ENCODE data around the gene PAX2.
"Not testable (repeated sequence)": the region's sequence is repeated elsewhere in the genome, so short reads cannot be mapped to it uniquely, and the experiment has no call there.

Gene PAX2

GRCh38 chr10:100744987-100745881, at the start of gene PAX2:
PAX2 (plus strand) TSS chr10:100745582; CDS start chr10:100746261, 679 bp downstream.
- H3K27ac ChIP-seq (ENCODE audit: low read length) = no peak within 1 kb of the TSS
- H3K4me1 ChIP-seq (ENCODE audit: control insufficient read depth, insufficient read depth, low read length) = peaks cover 60% of the 10 kb centered on the region
- H3K9me3 ChIP-seq (ENCODE audit: control insufficient read depth in 2 of 2, low read length in 2 of 2) = no peaks in the 10 kb centered on the region
- no peak within 1 kb of the TSS for H3K9ac ChIP-seq (ENCODE audit: low read length in 2 of 2)
- no peaks in the 10 kb centered on the region for H3K36me3 ChIP-seq (ENCODE audit: control insufficient read depth in 2 of 2, insufficient read depth in 2 of 2, low read length in 2 of 2)
- peak within 1 kb of the TSS; percentile 11 to 58 for H3K4me3 ChIP-seq (ENCODE audit: low read length in 2 of 2)
- H3K27me3 ChIP-seq (ENCODE audit: control insufficient read depth in 1 of 2, insufficient read depth in 2 of 2, low read length in 2 of 2) = peaks cover 82 to 95% of the 10 kb centered on the region in 2 donors

- Histone ChIP-seq H3K27ac (ENCODE audit: low read length) (no peak overlapping the region), H3K27me3 (ENCODE audit: control insufficient read depth in 1 of 2, insufficient read depth in 2 of 2, low read length in 2 of 2) (peaks cover 0 to 22% of the 10 kb centered on the region in 2 donors), H3K9ac (ENCODE audit: low read length in 2 of 2) (no peak overlapping the region), H3K4me3 (ENCODE audit: low read length in 2 of 2) (no peak overlapping the region), H3K9me3 (ENCODE audit: control insufficient read depth in 2 of 2, low read length in 2 of 2) (peaks cover 0 to 3% of the 10 kb centered on the region in 2 donors), H3K36me3 (ENCODE audit: control insufficient read depth in 2 of 2, insufficient read depth in 2 of 2, low read length in 2 of 2) (no peaks in the 10 kb centered on the region), H3K4me1 (ENCODE audit: control insufficient read depth, insufficient read depth, low read length) (no peaks in the 10 kb centered on the region)
Measured at GRCh38 chr10:100696477-100696901, 48.9 kb upstream of the PAX2 start.

GRCh38 chr10:100697070-100697469, 48.3 kb upstream of the PAX2 start:
- no peak overlapping the region for H3K9ac ChIP-seq (ENCODE audit: low read length in 2 of 2)
- H3K9me3 ChIP-seq (ENCODE audit: control insufficient read depth in 2 of 2, low read length in 2 of 2) = peaks cover 0 to 3% of the 10 kb centered on the region in 2 donors
- peaks cover 0 to 19% of the 10 kb centered on the region in 2 donors for H3K27me3 ChIP-seq (ENCODE audit: control insufficient read depth in 1 of 2, insufficient read depth in 2 of 2, low read length in 2 of 2)
- H3K27ac ChIP-seq (ENCODE audit: low read length) = no peak overlapping the region
- H3K4me1 ChIP-seq (ENCODE audit: control insufficient read depth, insufficient read depth, low read length) = no peaks in the 10 kb centered on the region
- no peak overlapping the region for H3K4me3 ChIP-seq (ENCODE audit: low read length in 2 of 2)
- no peaks in the 10 kb centered on the region for H3K36me3 ChIP-seq (ENCODE audit: control insufficient read depth in 2 of 2, insufficient read depth in 2 of 2, low read length in 2 of 2)

- Histone ChIP-seq H3K27ac (ENCODE audit: low read length) (no peak overlapping the region), H3K9me3 (ENCODE audit: control insufficient read depth in 2 of 2, low read length in 2 of 2) (peaks cover 0 to 3% of the 10 kb centered on the region in 2 donors), H3K4me3 (ENCODE audit: low read length in 2 of 2) (no peak overlapping the region), H3K36me3 (ENCODE audit: control insufficient read depth in 2 of 2, insufficient read depth in 2 of 2, low read length in 2 of 2) (no peaks in the 10 kb centered on the region), H3K27me3 (ENCODE audit: control insufficient read depth in 1 of 2, insufficient read depth in 2 of 2, low read length in 2 of 2) (peaks cover 0 to 16% of the 10 kb centered on the region in 2 donors), H3K4me1 (ENCODE audit: control insufficient read depth, insufficient read depth, low read length) (no peaks in the 10 kb centered on the region), H3K9ac (ENCODE audit: low read length in 2 of 2) (no peak overlapping the region)
Measured at GRCh38 chr10:100697631-100698030, 47.8 kb upstream of the PAX2 start.

- not testable (repeated sequence) for H3K36me3 ChIP-seq (ENCODE audit: control insufficient read depth in 2 of 2, insufficient read depth in 2 of 2, low read length in 2 of 2); H3K9me3 ChIP-seq (ENCODE audit: control insufficient read depth in 2 of 2, low read length in 2 of 2)
Measured at GRCh38 chr10:100701704-100702103, 43.7 kb upstream of the PAX2 start.

GRCh38 chr10:100705139-100705538, 40.2 kb upstream of the PAX2 start:
- H3K27me3 ChIP-seq (ENCODE audit: control insufficient read depth in 1 of 2, insufficient read depth in 2 of 2, low read length in 2 of 2) = peaks cover 24 to 26% of the 10 kb centered on the region in 2 donors
- H3K36me3 ChIP-seq (ENCODE audit: control insufficient read depth in 2 of 2, insufficient read depth in 2 of 2, low read length in 2 of 2) = no peaks in the 10 kb centered on the region
- H3K4me3 ChIP-seq (ENCODE audit: low read length in 2 of 2) = no peak overlapping the region
- H3K4me1 ChIP-seq (ENCODE audit: control insufficient read depth, insufficient read depth, low read length) = peaks cover 4% of the 10 kb centered on the region
- H3K9me3 ChIP-seq (ENCODE audit: control insufficient read depth in 2 of 2, low read length in 2 of 2) = peaks cover 0 to 3% of the 10 kb centered on the region in 2 donors
- no peak overlapping the region for H3K9ac ChIP-seq (ENCODE audit: low read length in 2 of 2)
- no peak overlapping the region for H3K27ac ChIP-seq (ENCODE audit: low read length)

More at GRCh38 chr10:100701704-100702103, 43.7 kb upstream of the PAX2 start:
- not testable (repeated sequence) for H3K9ac ChIP-seq (ENCODE audit: low read length in 2 of 2); H3K27ac ChIP-seq (ENCODE audit: low read length); H3K4me1 ChIP-seq (ENCODE audit: control insufficient read depth, insufficient read depth, low read length); H3K4me3 ChIP-seq (ENCODE audit: low read length in 2 of 2)
- H3K27me3 ChIP-seq (ENCODE audit: control insufficient read depth in 1 of 2, insufficient read depth in 2 of 2, low read length in 2 of 2) = peaks cover 3 to 16% of the 10 kb centered on the region in 2 donors

- Histone ChIP-seq H3K27ac (ENCODE audit: low read length) (no peak overlapping the region), H3K36me3 (ENCODE audit: control insufficient read depth in 2 of 2, insufficient read depth in 2 of 2, low read length in 2 of 2) (no peaks in the 10 kb centered on the region), H3K4me1 (ENCODE audit: control insufficient read depth, insufficient read depth, low read length) (peaks cover 6% of the 10 kb centered on the region), H3K9ac (ENCODE audit: low read length in 2 of 2) (no peak overlapping the region), H3K9me3 (ENCODE audit: control insufficient read depth in 2 of 2, low read length in 2 of 2) (no peaks in the 10 kb centered on the region), H3K4me3 (ENCODE audit: low read length in 2 of 2) (no peak overlapping the region), H3K27me3 (ENCODE audit: control insufficient read depth in 1 of 2, insufficient read depth in 2 of 2, low read length in 2 of 2) (peaks cover 42 to 43% of the 10 kb centered on the region in 2 donors)
Measured at GRCh38 chr10:100707261-100707848, 38.0 kb upstream of the PAX2 start.

- Histone ChIP-seq H3K27me3 (ENCODE audit: control insufficient read depth in 1 of 2, insufficient read depth in 2 of 2, low read length in 2 of 2) (peaks cover 54 to 58% of the 10 kb centered on the region in 2 donors), H3K9me3 (ENCODE audit: control insufficient read depth in 2 of 2, low read length in 2 of 2) (no peaks in the 10 kb centered on the region), H3K36me3 (ENCODE audit: control insufficient read depth in 2 of 2, insufficient read depth in 2 of 2, low read length in 2 of 2) (no peaks in the 10 kb centered on the region), H3K4me3 (ENCODE audit: low read length in 2 of 2) (no peak overlapping the region), H3K9ac (ENCODE audit: low read length in 2 of 2) (no peak overlapping the region), H3K27ac (ENCODE audit: low read length) (no peak overlapping the region), H3K4me1 (ENCODE audit: control insufficient read depth, insufficient read depth, low read length) (peaks cover 10% of the 10 kb centered on the region)
Measured at GRCh38 chr10:100709146-100710082, 36.0 kb upstream of the PAX2 start.

GRCh38 chr10:100710151-100710871, 35.1 kb upstream of the PAX2 start:
- Histone ChIP-seq H3K4me1 (ENCODE audit: control insufficient read depth, insufficient read depth, low read length) (peaks cover 10% of the 10 kb centered on the region), H3K9ac (ENCODE audit: low read length in 2 of 2) (no peak overlapping the region), H3K4me3 (ENCODE audit: low read length in 2 of 2) (peak overlapping the region in 1 of 2 donors; percentile 29), H3K27ac (ENCODE audit: low read length) (no peak overlapping the region), H3K27me3 (ENCODE audit: control insufficient read depth in 1 of 2, insufficient read depth in 2 of 2, low read length in 2 of 2) (peaks cover 62 to 66% of the 10 kb centered on the region in 2 donors), H3K36me3 (ENCODE audit: control insufficient read depth in 2 of 2, insufficient read depth in 2 of 2, low read length in 2 of 2) (no peaks in the 10 kb centered on the region), H3K9me3 (ENCODE audit: control insufficient read depth in 2 of 2, low read length in 2 of 2) (no peaks in the 10 kb centered on the region)

Measured in stomach smooth muscle (tissue), 2 donors.